ENCODE data around the gene GRK6. TPM values are rescaled to one million over a fixed set of nuclear protein-coding genes. Genes with fewer than 3 reads are reported as not detected.

GRK6 gene
- total RNA-seq: 10 to 100 TPM; 29.1 to 44.7 (median 36.3) TPM

DNA sequence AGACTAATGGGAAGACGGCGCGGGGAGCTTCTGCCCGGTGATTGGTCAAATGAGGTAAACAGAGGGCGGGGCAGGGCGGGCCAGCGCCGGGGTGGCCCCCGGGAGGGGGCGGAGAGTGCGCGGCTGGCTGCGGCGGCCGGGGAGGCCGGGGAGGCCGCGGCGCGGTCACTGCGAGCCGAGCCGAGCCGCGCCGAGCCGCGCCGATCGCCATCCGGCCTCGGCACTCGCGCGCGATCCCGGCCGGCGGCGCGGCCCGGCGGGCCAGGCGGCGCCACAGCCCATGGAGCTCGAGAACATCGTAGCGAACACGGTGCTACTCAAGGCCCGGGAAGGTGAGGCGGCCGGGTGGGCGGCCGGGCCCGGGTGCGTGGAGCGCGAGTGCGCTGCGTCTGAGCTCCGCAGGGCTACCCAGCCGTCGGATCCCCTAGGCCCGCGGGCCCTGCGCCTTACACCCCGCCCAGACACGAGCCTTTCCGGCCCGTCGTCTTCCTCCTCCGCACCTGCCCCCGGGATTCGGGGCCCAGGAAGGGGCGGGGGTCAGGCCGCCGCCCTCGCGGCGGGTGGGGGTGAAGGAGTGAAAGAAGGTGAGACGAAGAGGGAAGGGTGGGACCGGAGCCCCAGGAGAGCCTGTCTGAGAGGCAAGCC is at the start of gene GRK6:
GRK6 (plus strand) TSS at position 111 of the 645 bp plus-strand sequence; CDS start at position 281, 170 bp downstream.
- TF ChIP-seq, protein P1, sequence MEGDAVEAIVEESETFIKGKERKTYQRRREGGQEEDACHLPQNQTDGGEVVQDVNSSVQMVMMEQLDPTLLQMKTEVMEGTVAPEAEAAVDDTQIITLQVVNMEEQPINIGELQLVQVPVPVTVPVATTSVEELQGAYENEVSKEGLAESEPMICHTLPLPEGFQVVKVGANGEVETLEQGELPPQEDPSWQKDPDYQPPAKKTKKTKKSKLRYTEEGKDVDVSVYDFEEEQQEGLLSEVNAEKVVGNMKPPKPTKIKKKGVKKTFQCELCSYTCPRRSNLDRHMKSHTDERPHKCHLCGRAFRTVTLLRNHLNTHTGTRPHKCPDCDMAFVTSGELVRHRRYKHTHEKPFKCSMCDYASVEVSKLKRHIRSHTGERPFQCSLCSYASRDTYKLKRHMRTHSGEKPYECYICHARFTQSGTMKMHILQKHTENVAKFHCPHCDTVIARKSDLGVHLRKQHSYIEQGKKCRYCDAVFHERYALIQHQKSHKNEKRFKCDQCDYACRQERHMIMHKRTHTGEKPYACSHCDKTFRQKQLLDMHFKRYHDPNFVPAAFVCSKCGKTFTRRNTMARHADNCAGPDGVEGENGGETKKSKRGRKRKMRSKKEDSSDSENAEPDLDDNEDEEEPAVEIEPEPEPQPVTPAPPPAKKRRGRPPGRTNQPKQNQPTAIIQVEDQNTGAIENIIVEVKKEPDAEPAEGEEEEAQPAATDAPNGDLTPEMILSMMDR (IDR thresholded peaks at IDR 0.05): peak in 1 of 3 experiments; percentile 4
- TF ChIP-seq POLR2A (IDR thresholded peaks at IDR 0.05; ENCODE audit: low read depth): no peak
- no peak for TF ChIP-seq EP300 (IDR thresholded peaks at IDR 0.05)
- no peak for TF ChIP-seq POLR2AphosphoS5 (IDR thresholded peaks at IDR 0.05)

DNA sequence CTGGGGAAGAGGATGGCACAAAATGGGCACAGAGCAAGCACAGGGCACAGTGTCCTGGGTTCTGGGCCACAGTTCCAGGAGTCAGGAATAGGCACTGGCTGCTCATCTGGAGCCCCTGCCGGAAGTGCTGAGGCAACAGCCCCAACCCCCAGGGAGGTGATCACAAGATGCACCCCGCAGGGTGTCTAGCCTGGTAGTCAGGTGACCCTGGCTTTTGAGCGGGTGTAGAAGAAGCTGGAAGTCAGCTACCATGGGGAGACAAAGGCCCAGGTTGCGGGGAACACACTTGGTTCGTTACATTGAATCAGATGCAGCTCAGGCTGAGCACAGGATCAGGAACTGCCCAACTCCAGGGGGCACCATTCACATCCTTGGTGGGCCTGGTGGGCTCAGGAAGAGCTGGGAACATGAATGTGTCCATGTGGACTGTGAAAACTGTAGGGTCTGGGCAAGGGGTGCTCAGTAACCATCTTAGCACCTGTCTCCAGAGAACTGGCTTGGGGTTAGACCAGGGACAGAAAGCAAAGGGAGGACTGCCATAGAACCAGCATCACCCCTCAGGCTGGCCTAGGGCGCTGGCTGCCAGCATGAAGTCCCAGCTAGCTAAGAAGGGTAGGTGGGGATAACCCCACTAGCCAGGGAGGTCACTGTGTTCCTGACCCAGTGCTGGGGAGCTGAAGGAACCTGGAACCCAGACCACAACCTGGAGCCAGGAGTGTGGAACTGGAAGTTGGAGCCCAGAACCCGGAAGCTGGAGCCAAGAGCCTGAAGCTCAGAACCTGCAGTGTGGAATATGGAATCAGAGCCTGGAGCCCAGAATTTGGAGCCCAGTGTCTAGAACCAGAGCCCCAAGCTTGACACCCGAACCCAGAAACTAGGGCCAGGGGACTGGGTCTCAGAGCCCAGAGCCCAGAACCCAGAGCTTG is 48.4 kb upstream of the GRK6 start:
- H3K4me1 ChIP-seq: peaks cover 5 to 7% (median 7%) of the 10 kb centered on the region in 4 donors
- no peaks in the 10 kb centered on the region for H3K9me3 ChIP-seq
- no peak for DNase-seq (ENCODE audit: extremely low spot score)
- no peaks in the 10 kb centered on the region for H3K36me3 ChIP-seq
- no peak overlapping the region for H3K4me3 ChIP-seq
- intact Hi-C loops (cut with DNase I): no loop called here
- TF ChIP-seq EP300 (IDR thresholded peaks at IDR 0.05): no peak
- TF ChIP-seq POLR2A (IDR thresholded peaks at IDR 0.05; ENCODE audit: low read depth): no peak
- TF ChIP-seq, protein P1 (IDR thresholded peaks at IDR 0.05): no peak
- TF ChIP-seq POLR2AphosphoS5 (IDR thresholded peaks at IDR 0.05): no peak
- H3K27me3 ChIP-seq: no peaks in the 10 kb centered on the region
- 89% methylated on average over 6 of the region's 8 CpGs for WGBS
- H3K27ac ChIP-seq (replicated peaks in 1 of 4): no peak overlapping the region

More for the DNA sequence above, at the start of gene GRK6:
- H3K27me3 ChIP-seq: no peaks in the 10 kb centered on the region
- peak within 1 kb of the TSS; percentile 89 to 95 (median 90) for H3K27ac ChIP-seq (replicated peaks in 1 of 4)
- DNase-seq (ENCODE audit: extremely low spot score): no peak
- peaks cover 34 to 56% (median 54%) of the 10 kb centered on the region in 4 donors for H3K4me1 ChIP-seq
- WGBS: 1% methylated on average over 25 of the region's 82 CpGs
- intact Hi-C loops (cut with DNase I): loop anchor here (2.0 kb wide), 2 partner anchors 28 to 74 kb away; no protein-coding TSS in a partner anchor
- peak within 1 kb of the TSS; percentile 74 to 94 (median 85) for H3K4me3 ChIP-seq
- peaks cover 0 to 22% (median 15%) of the 10 kb centered on the region in 4 donors for H3K36me3 ChIP-seq
- H3K9me3 ChIP-seq: no peaks in the 10 kb centered on the region

DNA sequence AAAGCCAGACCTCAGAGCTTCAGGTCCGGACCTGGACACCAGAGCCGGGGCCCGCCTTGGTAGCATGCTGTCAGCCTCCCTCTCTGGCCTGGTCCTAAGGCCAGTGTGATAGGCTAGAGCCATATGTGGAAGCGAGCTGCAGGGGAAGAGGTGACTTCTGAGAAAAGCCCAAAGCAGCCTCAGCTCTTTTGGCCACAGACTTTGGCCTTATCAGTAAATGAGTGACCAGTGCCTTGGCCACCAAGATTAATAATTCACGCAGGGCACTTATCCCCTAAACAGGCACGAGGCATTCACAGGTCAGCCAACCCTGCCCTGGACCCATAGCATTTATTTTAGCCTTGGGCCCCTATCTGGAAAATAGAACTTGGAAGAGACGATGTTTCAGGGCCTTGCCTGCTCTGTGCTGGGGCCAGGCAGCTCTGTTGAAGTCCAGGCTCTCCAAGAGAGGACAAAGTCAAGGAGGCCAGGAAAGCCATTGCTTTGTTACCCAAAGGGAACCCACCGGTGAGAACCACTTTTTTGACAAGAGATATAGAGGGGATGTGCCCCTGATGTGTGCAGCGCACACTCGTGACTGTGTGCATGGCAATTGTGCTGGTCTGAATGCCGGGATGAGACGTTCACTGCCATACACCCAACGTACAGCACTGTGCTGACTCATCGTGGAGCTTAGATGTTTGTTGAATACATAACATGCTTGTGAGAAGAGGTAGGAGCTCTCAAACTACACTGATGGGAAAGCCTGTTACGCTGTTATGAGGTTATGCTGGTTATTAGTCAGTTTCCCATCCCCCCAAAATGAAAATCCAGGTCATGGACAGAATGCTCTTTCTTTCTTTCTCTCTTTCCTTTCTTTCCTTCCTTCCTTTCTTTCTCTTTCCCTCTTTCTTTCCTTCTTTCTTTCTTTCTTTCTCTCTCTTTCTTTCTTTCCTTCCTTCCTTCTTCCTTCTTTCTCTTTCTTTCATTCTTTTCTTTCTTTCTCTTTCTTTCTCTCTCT is 47.3 kb upstream of the GRK6 start:
- DNase-seq (ENCODE audit: extremely low spot score): no peak
- Histone ChIP-seq H3K27me3 (no peaks in the 10 kb centered on the region), H3K4me3 (no peak overlapping the region), H3K4me1 (peaks cover 5 to 7% (median 7%) of the 10 kb centered on the region in 4 donors), H3K36me3 (no peaks in the 10 kb centered on the region), H3K9me3 (no peaks in the 10 kb centered on the region), H3K27ac (replicated peaks in 1 of 4) (no peak overlapping the region)
- 73% methylated on average over 14 of the region's 15 CpGs for whole genome bisulfite sequencing
- TF ChIP-seq, protein P1 (IDR thresholded peaks at IDR 0.05): no peak
- TF ChIP-seq POLR2AphosphoS5 (IDR thresholded peaks at IDR 0.05) (no peak), POLR2A (IDR thresholded peaks at IDR 0.05; ENCODE audit: low read depth) (no peak), EP300 (IDR thresholded peaks at IDR 0.05) (no peak)
- intact Hi-C loops (cut with DNase I): no loop called here

DNA sequence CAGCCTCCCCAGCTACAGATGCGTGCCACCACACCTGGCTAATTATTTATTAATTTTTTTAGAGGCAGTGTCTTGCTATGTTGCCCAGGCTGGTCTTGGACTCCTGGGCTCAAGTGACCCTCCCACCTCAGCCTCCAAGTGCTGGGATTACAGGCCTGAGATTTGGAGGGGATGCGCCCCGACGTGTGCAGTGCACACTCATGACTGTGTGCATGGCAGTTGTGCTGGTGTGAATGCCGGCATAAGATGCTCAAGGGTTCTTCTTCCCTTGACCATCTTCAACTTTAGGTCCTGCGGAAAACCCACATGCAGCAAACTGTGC is 45.7 kb upstream of the GRK6 start:
- no peak overlapping the region for H3K4me3 ChIP-seq
- no peaks in the 10 kb centered on the region for H3K36me3 ChIP-seq
- H3K27ac ChIP-seq (replicated peaks in 1 of 4): no peak overlapping the region
- TF ChIP-seq EP300 (IDR thresholded peaks at IDR 0.05): no peak
- no peak for TF ChIP-seq POLR2A (IDR thresholded peaks at IDR 0.05; ENCODE audit: low read depth)
- TF ChIP-seq POLR2AphosphoS5 (IDR thresholded peaks at IDR 0.05): no peak
- TF ChIP-seq, protein P1 (IDR thresholded peaks at IDR 0.05): no peak
- H3K9me3 ChIP-seq: no peaks in the 10 kb centered on the region
- WGBS: 85% methylated on average over 6 of the region's 6 CpGs
- peaks cover 5 to 7% (median 7%) of the 10 kb centered on the region in 4 donors for H3K4me1 ChIP-seq
- intact Hi-C loops (cut with DNase I): no loop called here
- DNase-seq (ENCODE audit: extremely low spot score): no peak
- H3K27me3 ChIP-seq: peaks cover 0 to 9% (median 0%) of the 10 kb centered on the region in 4 donors
